ENCODE results near the gene TOLLIP.

TOLLIP gene

DNA sequence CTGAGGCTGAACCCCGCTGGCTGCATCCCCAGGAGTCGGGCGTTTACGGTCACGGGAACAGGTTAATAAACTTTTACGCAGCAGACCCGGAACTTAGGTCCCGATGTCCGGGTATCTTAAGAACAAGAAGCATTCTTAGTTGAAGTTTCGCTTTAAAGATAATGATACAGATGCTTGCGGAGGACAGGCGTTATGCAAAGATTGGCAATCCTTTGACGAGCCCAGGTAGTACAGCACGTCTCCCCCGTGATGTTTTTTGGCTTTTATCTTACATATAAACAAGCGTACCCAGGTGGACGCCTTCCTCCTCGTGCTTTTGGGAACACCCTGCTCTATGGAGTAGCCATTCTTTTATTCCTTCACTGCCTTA, 871 bp upstream of the TOLLIP start:
- no peak for FAIRE-seq

DNA sequence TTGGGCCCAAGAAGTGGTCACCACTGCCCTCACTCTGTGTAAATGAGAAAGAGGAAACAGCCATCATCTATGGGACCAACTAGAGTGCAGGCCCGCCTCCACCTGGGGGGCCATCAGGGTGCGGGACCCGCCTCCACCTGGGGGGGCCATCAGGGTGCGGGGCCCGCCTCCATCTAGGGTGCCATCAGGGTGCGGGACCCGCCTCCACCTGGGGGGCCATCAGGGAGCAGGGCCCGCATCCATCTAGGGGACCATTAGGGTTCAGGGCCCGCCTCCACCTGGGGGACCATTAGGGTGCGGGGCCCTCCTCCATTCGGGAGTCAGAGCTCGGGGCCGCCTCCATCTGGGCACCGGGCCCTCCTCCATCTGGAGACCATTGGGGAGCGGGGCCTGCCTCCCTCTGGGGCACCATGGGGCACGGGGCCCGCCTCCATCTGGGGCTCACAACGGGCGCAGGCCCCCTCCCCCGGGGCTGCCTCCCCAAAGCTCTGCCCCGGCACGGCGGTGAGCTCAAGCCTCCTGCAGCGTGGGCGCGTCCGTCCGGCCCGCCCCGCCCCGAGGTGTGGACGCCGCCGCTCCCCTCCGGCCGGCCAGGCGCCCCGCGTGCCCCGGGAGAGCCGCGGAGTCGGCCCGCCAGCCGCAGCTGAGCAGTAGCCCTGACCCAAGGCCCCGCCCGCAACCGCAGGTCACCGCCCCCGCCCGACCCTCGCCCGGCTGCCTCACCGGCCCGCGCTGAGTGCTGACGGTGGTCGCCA, 512 bp downstream of the TOLLIP start:
- no peak for FAIRE-seq

DNA sequence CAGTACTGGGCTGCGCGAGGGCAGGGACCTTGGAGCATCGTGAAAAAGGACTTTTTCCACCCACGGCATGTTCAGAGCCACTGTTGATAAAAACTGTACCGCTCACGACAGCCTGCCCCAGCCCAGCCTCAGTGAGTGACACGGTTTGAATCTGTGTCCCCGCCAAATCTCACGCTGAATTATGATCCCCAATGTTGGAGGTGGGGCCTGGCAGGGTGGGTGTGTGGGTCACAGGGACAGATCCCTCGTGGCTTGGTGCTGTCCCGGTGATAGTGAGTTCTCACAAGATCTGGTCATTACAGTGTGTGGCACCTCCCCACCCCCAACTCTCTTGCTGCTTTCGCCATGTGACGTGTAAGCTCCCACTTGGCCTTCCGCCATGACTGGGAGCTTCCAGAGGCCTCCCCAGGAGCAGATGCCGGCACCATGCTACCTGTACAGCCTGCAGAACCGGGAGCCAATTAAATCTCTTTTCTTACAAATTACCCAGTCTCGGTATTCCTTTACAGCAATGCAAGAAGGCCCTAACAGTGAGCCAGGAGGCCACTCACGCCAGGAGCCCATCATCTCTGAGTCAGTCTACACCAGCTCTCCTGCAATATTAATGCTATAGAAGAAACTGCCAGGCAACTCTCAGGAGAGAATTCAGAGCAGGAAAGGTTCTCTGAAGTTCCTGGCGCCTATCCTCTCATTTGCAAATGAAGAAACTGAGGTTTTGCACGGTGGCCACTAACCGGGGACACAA, 1.3 kb downstream of the TOLLIP start:
- FAIRE-seq: no peak

DNA sequence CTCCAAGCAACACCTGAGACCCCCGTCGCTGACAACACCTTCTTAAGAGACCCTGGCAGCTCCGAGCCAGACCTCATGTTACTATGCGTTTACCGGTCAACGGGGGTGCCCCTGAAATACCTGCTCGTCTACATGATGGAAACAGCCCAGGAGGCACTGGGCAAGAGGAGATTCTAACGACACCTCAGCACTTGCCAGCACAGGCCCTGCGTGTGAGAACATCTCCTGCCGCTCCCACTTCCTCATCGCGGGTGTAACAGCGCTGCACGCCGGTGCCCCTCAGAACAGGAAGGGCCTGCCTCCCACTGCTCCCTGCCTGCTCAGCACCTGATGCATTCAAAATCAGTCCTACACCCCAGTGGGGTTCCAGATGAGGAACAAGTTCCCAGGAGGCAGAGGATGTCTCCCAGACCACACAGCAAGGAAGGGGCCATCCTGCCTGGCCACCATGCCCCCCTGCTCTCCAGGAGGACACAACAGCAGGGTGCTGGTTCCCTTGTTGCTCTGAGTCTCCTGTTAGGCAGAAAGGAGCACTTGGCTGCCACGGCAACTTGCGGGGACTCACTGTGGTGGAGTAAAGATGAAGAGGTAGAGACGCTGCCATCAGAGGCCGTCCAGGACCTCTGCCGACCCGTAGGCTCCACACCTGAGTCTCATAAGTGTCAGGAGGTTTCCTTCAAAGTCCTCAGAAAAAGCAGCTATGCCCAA, 2.1 kb downstream of the TOLLIP start:
- no peak for FAIRE-seq

DNA sequence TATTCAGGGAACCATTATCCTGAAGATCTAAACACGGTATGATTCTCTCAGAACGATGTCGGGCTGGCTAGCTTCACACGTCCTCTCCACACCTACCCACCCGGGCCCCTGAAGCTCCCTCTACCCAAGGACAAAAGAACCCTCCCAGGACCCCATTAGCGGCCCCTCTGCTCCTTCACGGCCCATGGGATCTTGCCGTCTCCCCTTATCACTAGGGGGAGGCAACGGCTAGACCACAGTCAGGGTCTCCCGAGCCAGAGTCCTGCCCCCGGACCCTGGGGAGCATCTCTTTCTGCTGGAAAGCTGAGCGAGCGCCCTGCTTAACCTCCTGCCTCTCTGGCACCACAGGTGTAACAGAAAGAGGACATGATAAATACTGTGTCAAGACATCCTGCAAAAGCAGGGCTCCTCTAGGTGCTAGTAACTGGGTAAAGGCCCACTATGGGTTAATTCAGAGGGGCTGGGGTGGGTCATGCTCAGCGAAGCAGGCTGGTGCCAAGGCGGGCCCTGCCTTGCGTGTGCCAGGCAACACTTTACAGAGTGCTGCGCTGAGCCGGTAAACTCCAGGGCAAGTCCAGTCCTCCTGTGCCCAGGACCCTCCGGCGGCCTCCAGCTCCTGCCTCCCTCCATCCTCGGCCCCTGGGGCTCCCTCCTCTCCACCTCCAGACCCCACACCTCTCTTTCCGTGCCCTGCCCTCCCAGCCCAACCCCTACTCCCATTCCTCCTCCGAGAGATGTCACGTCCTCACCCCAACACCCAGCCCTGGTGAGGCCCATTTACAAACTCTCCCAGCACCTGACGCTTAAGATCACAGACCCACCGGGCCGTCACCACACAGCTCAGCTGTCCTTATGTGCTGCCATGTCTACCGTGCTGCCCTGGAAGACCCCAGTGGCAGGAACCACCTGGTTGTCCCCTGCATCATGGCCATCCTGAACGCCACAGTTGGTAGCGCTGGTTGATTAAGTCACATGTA, 3.0 kb downstream of the TOLLIP start:
- FAIRE-seq: no peak

DNA sequence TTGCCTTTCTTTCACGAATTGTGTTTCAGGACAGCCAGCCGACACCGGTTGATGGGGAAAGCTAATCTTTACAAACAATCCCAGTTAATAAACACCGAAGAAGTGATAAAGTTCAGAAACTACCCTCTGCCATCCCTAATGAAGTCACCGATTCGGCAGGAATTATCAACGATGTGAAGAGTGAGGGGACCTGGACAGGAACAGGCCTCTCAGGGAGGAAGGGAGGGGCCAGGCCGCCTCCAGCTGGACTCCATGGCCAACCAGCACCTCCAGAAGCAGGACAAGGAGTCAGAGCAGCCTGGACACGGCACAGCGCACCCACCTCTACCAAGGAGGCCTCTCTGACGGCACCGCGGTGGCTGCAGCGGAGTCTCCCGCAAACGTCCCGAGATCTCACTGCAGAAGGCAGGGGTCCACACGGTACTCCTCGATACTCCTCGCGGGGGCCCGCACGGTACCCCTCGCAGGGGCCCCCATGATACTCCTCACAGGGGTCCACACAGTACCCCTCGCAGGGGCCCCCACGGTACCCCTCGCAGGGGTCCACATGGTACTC, 3.9 kb downstream of the TOLLIP start:
- no peak for FAIRE-seq

DNA sequence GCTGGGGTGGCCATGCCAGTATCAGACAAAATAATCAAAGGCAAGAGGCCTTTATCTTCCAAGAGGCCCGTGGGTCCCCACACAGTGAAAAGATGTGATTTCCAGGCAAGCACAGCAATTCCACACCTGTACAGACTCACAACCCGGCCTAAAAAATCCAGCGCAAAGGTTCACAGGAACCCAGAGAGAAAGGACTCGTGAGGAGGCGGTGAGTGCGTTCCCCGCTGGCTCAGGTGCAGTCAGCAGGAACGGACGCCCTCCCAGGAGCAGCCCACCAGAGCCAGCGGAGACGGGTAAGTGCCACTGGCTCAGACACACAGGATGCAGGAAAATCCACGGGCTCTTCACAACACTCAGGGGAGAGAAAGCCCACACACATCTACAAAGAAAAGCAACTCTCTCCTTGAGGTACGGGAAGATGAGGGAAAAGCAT, 4.4 kb downstream of the TOLLIP start:
- no peak for FAIRE-seq

DNA sequence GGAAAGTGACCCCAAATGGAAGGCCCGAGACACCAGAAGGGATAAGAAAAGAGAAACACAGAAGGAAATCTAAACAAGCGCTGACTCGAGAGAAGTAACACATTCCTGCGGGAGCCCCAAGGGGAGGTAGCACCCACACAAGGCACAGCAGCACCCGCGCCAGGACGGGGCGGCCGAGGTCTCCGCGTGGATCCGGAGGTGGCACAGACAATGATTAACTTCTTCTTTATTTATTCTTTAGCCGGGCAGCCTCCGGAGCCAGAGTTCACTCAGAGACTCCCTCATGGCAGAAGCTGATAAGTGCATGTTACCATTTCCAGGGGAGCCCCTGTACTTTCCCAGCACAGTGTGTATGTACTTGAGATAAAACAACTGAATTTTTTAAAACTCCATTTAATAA, 5.1 kb downstream of the TOLLIP start:
- FAIRE-seq: no peak

DNA sequence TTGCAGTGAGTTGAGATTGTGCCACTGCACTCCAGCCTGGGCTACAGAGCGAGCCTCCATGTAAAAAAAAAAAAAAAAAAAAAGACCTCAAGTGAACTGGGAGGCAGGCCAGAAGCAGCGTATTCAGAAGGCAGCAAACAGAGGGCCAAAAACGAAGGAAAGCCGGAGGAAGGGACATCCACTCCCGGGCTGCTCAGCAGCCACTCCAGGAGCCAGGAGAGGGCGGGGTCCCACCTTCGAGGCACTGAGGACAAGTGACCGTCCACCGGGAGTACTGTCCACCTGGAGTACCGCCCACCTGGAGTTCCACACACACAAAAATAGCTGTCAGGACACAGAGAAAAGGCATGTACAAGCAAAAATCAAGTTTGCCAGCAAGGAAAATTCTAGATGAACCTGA, 5.5 kb downstream of the TOLLIP start:
- FAIRE-seq: no peak

DNA sequence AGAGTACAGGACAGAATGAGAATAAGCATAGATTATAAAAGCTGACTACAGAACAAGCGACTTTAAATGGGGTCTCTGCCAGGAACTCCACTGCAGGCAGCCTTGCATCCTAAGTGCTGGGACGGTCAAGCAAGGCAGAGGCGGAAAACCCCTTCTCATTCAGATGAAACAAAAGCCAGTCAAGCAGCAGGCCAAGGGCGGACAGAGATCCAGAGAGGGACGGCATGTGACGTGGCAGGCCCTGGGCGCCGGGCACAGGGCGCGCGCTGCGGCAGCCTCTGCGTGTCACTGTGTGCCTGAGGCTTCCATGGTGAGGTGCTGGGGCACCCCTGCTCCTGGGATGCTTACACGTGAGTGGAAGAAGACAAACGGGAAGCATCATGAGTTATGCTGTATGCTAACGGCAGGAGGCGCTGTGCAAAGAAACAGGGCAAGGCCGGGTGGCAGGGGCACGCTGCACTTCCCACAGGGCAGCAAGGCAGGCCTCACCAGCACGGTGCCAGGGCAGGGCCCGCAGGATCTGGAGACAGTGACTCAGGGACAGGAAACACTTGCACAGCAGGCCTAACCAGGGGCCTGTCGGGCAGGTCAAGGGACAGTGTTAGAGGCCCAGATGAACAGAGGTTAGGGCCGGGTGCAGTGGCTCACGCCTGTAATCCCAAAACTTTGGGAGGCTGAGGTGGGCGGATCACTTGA, 6.2 kb downstream of the TOLLIP start:
- FAIRE-seq: no peak

DNA sequence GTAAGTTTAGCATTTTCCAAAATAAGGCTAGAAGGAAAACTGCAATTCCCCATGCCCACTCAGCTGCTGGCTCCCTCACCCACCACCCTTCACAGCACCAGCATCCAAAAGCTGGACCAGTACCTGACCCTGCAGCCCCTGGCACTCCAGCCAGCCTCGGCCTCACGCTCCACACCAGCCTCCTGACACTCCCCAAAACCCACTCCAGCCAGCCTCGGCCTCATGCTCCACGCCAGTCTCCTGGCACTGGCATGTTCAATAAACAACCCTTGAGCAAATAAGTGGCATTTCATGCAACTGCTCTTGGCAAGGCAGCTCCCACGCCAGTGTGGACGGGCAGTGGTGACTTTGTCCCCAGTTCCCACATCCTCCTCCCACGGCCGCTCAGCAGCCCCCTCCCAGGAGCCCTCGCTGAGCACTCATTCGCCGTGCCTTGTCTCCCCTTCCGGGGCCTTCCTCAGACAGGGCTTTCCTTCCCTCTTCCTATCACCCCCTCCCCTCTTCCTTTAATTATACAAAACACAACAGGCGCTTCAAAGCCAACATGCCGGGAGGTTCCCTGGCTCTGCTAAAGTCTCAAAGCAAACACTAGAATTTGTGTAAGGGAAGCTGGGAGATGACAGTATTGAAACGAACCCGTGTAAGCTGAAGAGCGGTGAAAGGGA, 6.8 kb downstream of the TOLLIP start:
- FAIRE-seq: no peak

DNA sequence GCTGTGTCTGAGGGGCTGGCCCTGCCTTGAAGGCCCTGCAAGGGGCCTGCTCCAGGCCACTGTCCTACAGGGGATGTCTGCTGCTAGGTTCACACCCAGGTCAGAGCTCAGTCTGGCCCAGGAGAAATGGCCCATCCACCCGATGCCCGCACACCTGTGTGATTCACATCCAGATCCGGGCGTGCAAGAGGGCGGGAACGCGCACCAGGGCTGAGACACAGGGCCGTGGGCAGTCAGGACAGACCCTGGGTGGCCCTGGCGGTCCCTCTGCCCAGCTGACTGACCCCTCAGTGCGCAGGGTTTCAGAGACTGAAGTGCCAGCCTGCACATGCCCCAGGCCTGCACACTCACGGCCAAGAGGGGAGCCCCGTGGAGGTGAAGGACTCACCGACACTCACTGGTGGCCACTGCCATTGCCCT, 7.4 kb downstream of the TOLLIP start:
- no peak for FAIRE-seq

DNA sequence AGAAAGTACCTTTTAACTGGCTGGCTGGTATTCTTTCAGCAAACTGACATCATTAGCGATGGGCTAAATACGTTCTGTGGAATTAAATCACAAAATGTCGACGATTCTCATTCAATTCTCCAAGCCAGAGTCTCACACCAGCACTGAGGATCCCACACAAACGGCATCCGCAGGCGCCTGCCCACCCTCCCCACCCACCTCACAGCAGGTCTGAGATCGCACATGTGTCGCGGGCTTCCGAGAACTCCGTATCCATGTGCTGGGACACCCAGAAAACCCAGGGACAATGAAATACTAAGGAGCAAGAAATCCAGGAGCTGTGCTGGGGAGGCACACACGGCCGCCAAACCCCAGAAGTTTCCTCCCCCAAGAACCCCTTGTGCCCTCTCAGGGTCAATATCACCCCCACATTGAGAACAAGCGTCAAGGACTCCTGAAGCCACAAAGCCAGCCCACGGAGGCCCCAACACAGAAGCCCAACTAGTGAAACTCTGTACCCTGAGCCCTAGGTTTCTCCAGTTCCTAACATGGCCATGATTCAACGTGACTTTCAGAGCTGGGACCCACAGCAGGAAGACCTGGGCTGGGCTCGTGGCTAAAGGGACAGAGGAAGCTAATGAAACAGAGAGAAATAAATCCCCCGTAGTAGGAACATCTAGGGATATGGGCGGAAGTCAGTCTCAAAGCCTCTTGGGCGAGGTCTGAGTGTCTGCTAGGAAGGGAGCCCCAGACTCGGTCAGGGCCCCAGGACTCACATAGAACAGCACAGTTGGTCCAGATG, 8.0 kb downstream of the TOLLIP start:
- FAIRE-seq: no peak

DNA sequence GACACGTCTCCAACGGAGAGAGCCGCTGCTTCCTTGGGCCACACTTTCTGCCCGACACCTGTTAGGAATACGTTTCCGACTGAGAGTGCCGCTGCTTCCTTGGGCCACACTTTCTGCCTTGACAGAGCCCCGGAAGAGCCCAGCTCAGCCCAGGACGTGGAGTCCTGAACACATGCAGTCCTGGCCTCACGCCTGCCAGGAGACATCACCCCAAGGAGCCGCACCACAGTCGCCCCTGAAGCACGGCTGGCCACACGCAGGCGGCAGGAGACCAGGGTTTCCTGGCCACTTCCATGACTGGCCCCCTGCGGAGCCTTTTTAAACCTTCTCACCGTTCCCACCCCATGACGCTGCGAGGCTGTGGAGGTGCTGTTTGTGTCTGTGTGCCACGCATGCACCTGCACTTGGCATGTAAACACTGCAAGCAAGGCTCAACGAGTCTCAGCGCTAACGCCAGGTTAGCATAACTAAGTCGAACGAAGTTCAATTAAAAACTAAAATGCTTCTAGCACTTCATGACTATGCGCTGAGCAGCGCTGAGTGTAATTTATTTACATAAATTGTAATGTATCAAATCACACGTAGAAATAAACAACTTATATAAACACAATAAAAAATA, 8.8 kb downstream of the TOLLIP start:
- no peak for FAIRE-seq

DNA sequence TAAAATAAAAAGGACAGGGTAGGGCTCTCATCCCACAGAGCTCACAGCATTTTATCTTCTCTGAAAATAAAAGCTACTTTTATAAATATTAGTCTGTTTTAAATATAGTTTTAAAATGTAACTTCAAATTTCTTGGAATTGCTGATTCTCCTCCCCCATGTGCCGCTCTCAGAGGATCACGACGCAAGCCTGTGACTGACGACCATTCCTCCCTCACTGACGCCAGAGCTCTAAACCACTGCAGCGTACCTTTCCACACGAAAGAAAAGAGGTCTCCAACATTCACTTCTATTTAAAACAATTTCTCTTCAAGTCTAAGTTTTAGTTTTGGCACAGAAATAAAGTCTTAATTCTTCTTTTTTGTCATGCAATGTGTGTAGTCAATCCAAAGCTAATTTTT, 9.3 kb downstream of the TOLLIP start:
- no peak for FAIRE-seq

DNA sequence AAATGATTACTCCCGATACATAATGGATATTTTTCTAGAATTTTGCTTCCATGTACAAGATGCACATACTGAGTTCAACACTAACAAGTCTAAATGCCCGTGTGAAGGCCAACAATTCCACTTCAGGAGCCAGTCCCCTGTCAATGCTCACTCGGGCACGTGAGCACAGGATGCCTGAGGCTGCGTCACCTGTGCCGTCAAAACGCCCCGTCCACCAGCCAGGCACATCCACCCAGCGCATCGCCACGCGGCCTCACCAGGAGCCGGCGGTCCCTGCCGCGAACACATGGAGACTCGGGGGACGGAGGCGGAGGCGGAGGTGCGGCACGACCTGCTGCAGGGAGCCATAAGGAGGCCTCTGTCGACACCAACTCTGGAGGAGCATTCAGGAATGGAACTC, 9.8 kb downstream of the TOLLIP start:
- no peak for FAIRE-seq

DNA sequence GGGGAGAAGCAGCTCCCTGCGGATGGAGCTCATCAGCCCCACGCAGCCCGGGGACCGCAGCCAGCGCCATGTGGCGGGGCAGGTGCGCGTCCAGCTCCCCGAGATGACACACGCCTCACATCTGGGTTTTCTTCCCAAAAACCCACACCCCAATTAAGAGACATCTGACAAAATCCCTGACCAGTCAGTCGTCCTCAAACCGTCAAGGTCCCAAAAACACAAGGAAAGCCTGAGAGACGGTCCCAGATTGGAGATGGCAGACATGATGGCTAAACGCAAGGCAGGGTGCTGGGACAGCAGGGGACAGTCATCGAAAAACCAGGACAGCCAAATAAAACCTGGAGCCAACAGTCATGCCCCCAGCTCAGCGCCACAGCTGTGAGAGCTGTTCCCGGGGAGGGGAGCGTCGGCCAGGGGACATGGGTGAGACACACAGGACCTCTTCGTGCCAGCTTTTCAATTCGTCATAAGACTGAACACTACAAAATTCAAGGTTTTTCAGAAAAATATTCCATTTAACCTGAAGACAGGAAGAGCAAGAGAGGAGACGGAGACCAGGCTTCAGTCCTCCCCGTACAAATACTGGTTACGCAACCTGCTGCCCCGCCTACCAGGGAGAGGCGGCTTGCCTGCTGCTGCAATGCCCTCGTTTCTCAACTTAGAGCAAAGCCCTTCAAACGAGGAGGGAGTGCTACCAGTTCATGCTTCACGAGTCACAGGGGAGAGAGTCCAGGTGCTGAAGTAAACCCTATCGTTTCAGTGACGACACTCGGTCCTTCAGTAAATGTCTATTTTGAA, 10.5 kb downstream of the TOLLIP start:
- no peak for FAIRE-seq

DNA sequence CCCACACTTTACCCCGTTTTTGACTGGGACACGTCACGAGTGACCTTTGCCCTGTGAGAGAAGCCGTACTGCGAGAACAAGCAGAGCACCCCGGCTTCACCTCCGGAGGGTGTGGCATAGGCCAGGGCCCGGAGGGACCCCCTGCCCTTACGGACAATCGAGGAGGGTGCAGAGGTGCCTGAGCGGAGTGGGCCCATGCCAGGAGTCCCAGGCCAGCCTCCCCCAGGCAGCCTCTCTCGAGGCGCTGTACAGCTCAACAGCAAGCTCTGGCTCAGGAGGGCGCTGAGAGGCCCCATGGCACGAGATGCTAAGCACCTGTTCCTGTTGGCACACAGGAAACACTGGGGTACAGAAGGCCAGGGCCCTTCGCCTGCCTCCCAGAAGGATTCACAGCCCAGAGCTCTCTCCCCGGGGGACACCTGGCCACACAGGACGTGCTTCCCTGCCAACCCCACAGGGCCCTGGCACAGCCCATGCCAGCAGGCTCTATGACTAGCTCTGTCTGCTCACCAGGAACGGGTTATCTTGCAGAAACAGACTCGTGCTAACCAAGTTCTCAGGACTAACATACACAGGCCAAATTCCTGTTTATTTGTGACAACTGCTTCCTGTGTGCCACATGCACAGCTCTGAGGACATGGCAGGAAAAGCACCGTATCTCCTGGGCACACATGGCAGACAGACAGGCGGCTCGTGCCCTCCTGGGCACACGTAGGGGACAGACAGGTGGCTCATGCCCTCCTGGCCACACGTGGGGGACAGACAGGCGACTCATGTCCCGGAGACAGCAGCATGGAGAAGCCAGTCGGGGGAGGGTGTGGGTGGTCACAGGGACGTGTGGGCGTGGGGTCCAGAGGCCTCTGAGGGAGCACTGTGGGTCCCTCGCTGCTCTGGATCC, 11.6 kb downstream of the TOLLIP start:
- no peak for FAIRE-seq
